ENCODE measurements around the gene IQCK.
"Not testable (repeated sequence)": the region's sequence is repeated elsewhere in the genome, so short reads cannot be mapped to it uniquely, and the experiment has no call there.

IQCK gene, protein sequence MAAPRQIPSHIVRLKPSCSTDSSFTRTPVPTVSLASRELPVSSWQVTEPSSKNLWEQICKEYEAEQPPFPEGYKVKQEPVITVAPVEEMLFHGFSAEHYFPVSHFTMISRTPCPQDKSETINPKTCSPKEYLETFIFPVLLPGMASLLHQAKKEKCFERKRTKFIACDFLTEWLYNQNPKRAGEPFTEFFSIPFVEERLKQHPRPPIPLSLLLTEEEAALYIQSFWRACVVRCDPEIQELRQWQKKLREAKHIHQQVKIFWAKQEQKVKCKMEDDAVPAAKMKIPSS

DNA sequence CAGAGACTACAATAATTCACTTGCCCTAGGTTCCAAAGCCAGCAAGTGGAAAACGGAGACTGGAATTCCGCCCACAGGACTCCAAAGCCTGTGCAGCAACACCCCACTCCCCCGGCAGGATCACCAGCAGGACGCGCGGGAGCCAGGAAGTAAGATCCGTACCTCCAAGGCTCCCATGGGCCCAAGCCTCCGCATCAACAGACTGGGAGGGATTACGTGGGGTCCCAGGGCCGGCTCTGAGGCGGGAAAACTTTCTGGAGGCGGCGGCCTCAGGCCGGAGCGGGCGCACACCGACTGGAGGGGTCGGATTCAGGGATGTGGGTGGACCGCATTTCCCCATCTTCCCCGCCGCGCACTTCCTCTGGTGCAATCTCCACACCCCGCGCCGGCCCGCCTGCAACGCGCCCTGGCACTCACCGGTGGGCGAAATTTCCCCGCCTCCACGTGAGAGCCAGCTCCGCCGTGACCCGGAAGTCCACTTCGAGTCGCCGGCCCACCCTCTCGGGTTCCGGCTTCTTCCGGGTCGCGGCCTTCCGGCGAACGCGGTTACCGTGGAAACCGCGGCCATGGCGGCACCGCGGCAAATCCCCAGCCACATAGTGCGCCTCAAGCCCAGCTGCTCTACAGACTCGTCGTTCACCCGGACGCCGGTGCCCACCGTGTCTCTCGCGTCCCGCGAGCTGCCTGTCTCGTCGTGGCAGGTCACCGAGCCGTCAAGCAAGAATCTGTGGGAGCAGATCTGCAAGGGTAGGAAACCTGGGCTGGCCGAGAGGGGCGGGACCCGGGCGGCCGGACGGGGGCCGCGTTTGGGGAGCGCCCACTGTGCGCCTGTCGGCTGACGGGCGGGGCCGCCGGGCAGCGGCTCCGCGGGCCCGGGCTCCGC, at the start of gene IQCK, which contains the start of gene KNOP1:
Gene IQCK, plus strand, starts transcription at position 531 of the 883 bp plus-strand sequence. Its CDS starts 36 bp downstream, at position 567.
Gene KNOP1, minus strand, starts transcription at position 487 of the 883 bp plus-strand sequence. CDS start 3,192 bp downstream, outside the sequence.
- DNase-seq: peak; percentile 72

DNA sequence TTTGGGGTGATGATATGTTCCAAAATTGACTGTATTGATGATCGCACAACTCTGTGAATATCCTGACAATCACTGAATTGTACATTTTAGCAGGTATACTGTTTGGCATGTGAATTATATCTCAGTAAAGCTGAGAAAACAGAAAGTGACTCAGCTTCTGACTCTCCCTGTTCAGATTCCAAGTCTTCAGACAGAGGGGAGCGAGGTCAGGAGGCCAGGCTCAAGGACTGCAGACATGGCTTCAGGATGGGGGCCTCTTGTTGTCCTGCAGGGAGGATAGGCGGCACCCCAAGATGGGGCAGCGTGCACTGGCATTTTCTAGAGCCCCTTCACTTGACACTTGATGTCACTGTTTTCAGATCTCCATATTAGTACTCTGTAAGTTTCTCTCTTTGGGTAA, 45.7 kb upstream of the IQCK start:
- DNase-seq: no peak

DNA sequence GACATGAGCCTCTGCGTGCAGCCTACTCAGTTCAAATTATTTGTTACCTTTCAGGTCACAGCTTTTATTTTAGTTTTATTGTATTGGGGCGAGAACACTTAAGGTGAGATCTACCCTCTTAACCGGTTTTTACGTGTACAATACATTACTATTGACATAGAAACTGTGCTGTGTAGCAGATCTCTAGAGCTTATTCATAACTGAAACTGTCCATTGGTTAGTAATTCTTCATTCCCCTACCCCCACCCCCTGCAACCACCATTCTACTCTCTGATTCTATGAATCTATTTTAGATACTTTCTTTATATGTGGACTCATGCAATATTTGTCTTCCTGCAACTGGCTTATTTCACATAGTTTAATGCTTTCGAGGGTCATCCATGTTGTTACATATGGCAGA, 43.6 kb upstream of the IQCK start:
- DNase-seq: no peak

DNA sequence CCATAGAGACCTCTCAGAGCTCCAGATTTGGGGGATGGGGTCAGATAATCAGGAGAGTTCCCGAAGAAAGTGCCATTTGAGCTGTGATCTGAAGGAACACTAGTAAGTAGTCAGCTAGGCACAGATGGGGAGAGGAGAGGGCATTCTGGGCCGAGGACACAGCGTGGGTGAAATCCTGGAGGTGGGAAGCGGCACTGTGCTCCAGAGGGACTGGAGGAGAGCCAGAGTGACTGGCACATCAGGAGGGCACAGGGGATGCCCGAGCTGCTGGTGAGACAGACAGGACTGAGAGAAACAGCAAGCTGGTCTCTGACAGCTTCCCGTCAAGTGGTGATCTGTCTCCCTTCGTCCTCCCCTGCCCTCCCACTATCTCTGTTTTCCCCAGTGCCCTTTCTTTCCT, 40.7 kb upstream of the IQCK start:
- DNase-seq: no peak

DNA sequence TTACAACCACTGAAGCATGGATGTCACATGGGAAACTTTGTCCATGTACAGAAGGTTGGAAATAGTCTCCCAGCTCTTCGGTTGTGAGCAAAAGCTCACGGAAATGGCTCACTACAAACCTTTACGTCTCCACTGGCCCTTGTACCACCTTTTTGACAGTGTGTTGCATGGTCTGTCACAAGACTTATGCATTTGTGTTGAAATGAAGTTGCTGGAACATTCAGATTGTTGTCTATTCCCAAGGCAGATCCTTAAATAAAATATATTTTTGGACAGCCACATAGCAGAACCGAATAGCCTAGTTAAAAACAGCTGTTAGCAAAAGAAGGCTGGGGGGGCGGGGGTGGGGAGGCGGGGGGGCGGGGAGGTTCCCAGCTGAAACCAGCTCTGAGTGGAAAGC, 39.3 kb upstream of the IQCK start:
- no peak for DNase-seq

DNA sequence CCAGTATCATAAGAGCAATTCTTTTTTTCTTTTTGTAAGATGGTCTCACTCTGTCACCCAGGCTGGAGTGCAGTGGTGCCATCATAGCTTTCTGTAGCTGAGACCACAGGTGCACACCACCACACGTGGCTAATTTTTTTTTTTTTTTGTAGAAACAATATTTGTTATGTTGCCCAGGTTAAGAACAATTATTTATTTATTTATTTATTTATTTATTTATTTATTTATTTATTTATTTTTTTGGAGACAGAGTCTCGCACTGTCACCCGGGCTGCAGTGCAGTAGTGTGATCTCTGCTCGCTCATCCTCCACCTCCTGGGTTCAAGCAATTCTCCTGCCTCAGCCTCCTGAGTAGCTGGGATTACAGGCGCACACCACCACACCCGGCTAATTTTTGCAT, 38.8 kb upstream of the IQCK start:
- DNase-seq: not testable (repeated sequence)

DNA sequence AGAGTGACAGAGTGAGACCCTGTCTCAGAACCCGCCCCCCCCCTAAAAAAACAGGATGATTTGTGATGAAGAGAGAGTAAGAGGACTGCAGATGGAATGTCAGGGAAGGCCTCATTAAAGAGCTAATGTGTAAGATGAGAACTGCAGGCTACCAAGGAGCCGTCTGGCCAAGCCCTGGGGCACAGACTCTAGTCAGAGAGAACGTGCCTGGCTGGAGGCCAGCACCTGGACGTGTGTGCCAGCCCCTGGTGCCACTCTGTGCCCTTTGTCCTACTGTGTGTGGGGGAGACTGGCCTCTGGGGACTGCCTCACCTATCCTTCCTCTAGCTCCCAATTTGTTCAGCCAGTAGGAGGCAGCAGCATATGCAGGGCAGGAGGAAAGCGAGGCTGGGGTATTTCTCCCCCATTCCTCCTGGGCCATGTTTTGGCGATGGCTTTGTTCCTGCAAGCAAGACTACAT, 37.2 kb upstream of the IQCK start:
- DNase-seq: peak; percentile 21

DNA sequence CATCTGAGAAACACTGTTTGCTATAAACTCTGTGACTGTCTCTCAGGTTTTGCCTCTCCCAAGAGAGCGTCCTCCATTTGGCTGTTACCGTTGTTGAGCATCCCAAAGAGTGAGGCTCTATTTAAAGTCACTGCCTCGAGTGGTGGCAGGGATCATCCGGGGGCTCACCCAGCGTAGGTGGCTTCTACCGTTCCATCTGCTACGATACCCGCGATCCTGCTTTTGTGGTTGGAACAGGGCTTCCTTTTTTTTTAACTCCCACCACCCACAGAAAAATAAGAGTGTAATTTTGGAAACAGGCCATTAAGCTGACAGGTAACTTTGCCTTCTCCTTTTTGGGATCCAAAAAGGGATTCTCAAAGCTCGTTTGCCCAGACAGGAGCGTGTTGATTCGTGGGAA, 36.4 kb upstream of the IQCK start:
- DNase-seq: no peak

DNA sequence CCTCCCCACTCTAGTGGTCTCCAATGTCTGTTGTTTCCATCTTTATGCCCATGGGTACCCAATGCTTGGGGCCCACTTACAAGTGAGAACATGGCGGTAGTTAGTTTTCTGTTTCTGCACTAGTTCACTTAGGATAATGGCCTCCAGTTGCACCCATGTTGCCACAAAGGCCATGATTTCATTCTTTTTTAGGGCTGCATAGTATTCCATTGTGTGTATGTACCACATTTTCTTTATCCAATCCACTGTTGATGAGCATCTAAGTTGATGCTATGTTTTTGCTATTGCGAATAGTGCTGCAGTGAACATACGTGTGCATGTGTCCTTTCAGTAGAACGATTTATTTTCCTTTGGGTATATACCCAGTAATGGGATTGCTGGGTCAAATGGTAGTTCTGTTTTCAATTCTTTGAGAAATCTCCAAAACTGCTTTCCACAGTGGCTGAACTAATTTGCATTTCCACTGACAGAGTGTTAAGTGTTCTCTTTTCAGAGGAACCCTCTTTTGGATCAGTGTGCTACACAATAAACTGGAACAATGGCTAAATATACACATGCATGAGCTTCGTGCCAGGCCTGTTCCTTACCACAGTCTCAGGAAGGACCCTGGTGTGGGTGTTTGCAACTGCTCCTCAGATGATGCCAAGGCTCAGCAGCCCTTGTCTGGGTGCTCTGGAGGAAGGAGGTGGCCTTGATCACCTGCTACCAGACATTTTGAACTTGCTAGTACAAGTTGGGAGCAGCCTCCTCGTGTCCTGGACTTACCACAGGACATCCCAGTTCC, 34.4 kb upstream of the IQCK start:
- DNase-seq: no peak

DNA sequence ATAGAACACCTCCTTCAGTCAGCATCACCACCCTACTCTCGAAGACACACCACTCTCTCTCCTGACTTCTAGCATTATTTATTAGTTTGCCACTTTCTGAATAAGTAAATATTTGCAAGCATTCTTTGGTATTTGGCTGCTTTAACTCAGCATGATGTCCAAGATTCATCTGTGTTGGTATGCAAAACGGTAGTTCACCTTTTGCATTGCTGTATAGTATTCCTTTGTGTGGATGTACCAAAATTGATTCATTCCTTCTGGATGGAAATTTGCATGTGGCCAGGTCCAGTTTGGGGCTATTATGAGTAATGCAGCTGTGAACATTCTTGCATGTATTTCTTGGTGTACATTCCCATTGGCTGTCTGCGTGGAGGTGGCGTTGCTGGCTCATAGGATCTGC, 32.9 kb upstream of the IQCK start:
- DNase-seq: no peak

DNA sequence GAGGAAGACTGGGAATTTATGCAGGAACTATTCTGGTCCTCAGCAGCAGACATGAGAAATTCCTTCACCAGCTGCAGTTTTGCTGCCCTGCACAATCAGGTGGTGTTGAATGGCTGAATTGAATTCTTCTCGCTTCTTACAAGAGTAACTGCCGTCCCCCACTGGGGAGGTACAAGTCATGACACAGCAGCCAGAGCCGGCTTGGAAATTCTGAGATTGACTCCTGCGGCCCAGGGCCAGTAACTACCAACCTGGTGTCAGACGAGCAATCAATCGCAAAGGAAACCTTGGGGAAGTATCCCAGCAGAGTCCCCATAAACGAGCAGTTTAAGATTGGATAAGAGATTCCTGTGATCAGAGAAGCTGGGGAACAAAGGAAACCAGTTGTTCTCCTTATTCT, 30.8 kb upstream of the IQCK start:
- no peak for DNase-seq

DNA sequence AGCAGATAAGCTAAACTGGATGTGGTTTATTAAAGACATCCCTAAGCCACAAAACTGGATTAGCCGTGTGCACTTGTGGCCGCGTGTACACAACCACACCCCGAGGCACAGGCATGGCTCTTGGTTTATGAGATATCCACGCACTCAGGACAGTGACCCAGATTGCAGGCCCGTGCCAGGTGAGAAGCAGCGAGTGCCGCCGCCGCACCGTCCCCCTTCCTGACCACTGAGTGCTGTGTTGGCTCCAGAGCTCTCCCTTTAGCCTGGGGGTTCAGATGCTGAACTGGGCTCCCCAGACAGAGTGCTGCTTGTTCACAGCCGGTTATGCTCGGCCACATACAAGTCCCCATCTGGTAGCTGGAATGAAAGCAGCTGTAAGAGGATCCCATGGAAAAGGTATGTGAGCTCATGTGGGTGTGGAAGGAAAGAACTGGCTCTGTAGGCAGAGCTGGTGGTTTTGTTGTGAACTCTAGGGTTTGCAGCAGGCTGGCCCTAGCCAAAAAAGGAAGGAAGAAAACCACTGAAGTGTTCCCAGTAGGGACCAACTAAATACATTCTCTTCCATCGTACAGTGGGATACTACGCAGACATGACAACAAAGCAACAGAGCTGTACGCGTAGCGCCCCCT, 29.6 kb upstream of the IQCK start:
- DNase-seq: no peak

DNA sequence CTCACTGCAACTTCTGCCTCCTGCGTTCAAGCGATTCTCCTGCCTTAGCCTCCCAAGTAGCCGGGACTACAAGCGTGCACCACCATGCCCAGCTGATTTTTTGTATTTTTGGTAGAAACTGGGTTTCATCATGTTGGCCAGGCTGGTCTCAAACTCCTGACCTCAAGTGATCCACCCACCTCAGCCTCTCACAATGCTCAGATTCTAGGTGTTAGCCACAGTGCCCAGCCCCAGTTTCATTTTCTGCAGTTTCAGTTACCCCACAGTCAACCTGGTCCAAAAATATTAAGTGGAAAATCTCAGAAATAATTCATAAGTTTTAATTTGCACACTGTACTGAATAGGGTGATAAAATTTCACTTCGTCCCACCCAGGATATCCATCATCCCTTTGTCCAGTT, 28.7 kb upstream of the IQCK start:
- DNase-seq: no peak

DNA sequence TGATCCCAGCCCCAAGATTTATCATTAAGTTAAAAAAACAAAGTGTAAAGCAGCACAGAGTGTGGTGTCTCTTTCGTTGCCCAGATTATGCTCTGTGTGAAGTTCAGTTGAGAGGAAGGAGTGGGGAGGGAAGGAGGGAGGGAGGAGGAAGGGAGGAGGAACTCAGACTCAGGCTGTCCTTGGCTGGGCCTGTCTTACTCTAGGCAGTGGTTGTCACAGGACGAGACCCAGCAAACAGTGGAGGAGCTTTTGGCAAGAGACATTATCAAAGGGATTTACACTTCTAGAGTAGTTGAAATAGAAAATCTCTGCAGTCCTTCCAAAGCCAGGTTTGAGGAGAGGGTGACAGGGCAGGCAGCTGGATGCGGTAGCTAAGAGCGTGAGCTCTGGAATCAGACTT, 27.9 kb upstream of the IQCK start:
- DNase-seq: no peak

DNA sequence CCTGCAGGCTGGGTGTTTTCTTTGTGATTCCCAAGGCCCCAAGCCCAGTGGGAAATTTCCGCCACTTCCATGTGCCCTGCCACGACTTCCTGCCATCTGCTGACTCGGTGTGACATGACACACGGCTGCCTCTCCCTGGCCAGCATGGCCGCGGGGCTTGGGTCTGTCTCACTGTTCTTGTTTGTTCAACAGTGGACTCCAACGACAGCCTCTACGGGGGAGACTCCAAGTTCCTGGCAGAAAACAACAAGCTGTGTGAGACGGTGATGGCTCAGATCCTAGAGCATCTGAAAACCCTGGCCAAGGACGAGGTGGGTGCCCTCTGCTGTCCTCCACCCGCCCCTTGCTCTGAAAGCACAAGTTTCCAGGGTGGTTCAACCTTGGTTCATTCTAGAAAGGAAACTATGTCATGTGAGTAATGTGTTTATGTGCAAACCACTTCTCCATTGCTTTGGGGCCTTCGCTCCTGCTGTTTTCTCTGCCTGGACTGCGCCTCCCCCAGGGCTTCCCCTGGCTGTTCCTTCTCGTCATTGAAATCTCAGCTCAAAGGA, 26.8 kb upstream of the IQCK start:
- DNase-seq: no peak

DNA sequence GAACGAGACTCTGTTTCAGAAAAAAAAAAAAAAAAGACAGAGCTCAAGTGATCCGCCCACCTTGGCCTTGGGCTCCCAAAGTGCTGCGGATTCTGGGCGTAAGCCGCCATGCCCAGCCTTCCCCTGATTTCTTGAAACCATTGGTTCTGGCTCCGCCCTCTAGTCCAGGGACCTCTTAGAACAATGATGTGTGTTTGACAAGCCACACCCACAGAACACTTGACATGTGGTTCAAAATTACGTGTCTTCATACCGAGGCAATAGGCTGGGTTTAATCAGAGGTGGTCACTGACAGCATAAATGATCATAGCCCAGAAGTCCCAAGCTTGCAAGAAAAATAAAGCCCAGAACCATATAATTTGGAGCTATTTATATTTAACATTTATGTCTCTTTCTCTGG, 23.1 kb upstream of the IQCK start:
- no peak for DNase-seq

DNA sequence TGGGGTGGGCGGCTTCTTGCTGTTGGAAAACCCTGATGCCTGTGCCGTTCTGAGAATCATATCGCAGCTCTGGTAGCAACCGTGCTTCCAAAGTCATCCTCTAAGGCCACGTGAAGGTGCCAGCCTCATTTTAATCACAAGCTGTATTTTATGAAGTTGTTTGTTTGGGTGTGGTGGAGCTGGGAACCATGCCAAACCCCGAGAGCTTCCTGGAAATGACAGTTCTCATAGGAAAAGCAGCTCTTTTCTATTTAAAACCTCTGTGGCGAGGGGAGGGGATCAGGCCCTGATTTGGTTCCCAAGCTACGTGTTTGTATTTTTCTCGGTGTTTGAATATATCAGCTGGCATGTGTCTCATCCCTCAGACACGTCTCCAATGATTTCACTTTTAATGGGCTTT, 21.7 kb upstream of the IQCK start:
- DNase-seq: peak; percentile 34

DNA sequence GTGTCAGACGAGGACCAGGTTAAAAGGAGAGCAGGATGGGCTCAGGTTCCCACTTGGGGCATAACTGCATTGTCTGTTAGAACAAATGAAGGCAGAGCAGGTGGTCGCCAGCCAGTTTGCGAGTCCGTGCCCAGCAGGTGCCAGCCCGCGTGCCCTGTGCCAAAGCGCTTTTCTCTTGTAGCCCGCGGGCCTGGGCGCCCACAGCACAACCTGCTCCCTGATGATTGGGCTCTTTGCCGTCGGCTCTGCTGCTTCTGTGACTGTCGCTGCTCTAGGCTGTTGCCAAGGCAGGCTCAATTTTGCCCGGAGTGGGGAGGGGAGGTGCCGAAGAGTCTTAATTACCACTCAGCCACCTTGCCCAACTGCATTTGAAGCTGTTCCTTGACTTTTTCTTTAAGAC, 21.1 kb upstream of the IQCK start:
- no peak for DNase-seq

DNA sequence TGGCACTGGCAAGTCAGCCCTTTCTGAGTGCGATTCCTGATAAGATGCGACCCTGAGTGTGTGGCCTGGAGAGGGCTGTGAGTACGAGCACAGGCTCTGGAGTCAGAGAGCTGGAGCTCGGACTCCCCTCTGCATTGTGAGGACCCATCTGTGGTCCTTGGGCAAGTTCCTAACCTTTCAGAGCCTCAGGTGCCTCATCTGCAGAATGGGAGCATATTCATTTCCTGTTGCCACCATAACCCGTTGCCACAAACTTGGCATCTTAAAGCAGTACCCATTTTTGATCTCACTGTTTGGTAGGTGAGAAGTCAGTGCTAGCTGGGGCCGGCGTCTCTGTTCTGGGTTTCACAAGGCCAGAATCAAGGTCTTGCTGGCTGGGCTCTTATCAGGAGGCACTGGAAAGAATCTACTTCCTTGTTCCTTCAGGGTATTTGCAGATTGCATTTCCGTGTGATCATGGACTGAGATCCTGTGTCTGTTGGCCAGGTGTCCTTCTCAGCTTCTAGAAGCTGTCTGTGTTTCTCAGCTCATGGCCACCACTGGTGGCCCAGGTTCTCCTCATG, 20.2 kb upstream of the IQCK start:
- DNase-seq: no peak

DNA sequence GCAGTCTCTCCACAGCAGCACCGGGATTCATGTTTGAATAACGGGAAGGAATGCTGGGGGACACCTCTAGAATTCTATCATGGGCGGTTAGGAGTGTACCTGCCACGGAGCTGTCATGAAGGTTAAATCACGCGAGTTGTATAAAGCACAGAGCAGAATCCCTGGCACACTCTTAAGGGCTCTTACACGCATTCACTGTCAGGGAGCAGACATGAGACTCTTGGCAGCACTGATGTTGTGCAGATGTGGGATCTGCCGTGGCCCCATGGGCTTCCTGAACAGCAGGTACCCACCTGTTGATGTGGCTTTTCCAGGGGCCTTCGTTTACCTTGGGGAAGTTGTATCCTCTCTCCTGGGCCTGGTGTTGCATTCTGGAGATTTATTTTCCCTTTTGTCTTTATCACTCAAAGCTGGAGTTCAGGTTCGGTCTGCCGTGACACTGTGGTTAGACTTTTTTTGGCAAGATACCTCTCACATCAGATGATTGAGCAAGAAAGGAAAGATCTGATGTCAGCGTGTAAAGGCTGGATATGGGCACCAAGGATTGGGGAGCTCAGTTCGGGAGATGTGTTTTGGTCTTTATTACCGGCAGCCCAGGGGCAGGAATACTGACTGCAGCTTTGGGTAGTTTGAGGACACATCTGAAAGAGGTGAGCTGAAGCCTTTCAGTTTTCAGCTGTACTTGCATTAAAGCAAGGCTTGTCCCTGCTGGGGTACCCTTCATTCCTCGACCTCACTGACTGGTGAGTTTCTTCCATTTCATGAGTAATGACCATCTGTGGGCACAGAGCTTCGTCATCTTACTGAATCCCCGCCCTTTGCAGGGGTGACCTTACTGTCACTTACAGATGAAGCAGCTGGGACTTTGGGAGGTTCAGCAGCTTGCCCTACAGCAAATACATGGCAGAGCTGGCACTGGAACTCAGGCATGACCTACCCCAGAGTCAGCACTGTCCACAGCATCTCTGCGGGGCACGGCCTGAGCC, 19.3 kb upstream of the IQCK start:
- no peak for DNase-seq

DNA sequence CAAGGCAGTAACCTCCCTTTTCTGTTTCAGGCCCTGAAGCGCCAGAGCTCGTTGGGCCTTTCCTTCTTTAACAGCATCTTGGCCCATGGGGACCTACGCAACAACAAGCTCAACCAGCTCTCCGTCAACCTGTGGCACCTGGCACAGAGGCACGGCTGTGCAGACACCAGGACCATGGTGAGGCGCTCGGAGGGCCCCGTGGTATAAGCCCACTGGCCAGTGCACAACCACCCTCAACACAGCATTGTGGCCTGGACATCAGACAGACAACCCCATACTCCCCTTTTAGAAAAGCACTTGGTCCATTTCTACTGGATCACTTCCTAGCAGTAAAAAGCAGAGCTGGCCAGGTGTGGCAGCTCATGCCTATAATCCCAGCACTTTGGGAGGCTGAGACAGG, 18.6 kb upstream of the IQCK start:
- no peak for DNase-seq

Data from DMS 273 treated with DMSO at 0.1 percent for 48 hours (cell line).